K562 (cell line): ENCODE measurements around the gene NIPBL.

Experiments used
- GABPB1 ChIP-seq: sonication (generic); formaldehyde crosslinking; IDR thresholded peaks from 2 replicates; pipeline ENCODE4 v1.8.0; 2022; ENCODE audit warnings: mild to moderate bottlenecking, missing genetic modification reagents
- GABPB2 ChIP-seq: fragments of 250-450 bp; sonication (Bioruptor Pico); conservative IDR thresholded peaks from 2 replicates; pipeline ENCODE4 v1.5.1; 2021; ENCODE audit warnings: mild to moderate bottlenecking
- HINFP ChIP-seq: fragments of 450-650 bp; conservative IDR thresholded peaks from 2 replicates; pipeline ENCODE4 v1.6.1; 2016; ENCODE audit warnings: missing genetic modification characterization, low read depth, mild to moderate bottlenecking, control low read depth, missing compliant biosample characterization
- HNRNPLL ChIP-seq: fragments of 200-400 bp; formaldehyde crosslinking; IDR thresholded peaks from 2 replicates; pipeline ENCODE4 v1.6.1; 2017; ENCODE audit warnings: low read length, low read depth, mild to moderate bottlenecking; ENCODE audit not compliant: poor library complexity, severe bottlenecking
- NFYB ChIP-seq: IDR thresholded peaks from 2 replicates; pipeline ENCODE4 v1.6.1; 2011; ENCODE audit warnings: mild to moderate bottlenecking, moderate library complexity; ENCODE audit not compliant: insufficient read length; ENCODE audit errors: extremely low read depth
- POLR2A ChIP-seq: fragments of 450-650 bp; conservative IDR thresholded peaks from 2 replicates; pipeline ENCODE4 v1.6.1; 2016
- STAT5B ChIP-seq: fragments of 250-450 bp; sonication (Bioruptor Pico); IDR thresholded peaks from 2 replicates; pipeline ENCODE4 v1.8.0; 2021; ENCODE audit warnings: mild to moderate bottlenecking, inconsistent platforms
- YY1 ChIP-seq, 3 experiments: IDR thresholded peaks; 2 replicates each; pipeline ENCODE4 v1.6.1; 2011; ENCODE audit warnings: low read length in 2 of 3, mild to moderate bottlenecking in 2 of 3, moderate library complexity in 2 of 3, borderline replicate concordance in 1 of 3, control low read depth in 1 of 3, low read depth in 1 of 3; ENCODE audit not compliant: insufficient read depth in 3 of 3, insufficient replicate concordance in 2 of 3, control insufficient read depth in 1 of 3, insufficient read length in 1 of 3; ENCODE audit errors: extremely low read depth in 1 of 3
- TF ChIP-seq, protein P1 (sequence below), 3 experiments: IDR thresholded peaks in 2 of 3; conservative IDR thresholded peaks in 1 of 3; 2 replicates each; pipeline ENCODE4 v1.5.1; 2011 to 2012; ENCODE audit warnings: low read length in 3 of 3, mild to moderate bottlenecking in 3 of 3, control low read depth in 2 of 3, improper control_type of control experiment in 1 of 3, inconsistent platforms in 1 of 3, low read depth in 1 of 3, mixed read lengths in 1 of 3, moderate library complexity in 1 of 3; ENCODE audit not compliant: insufficient read depth in 2 of 3
- TF ChIP-seq, protein P2 (sequence below): sonication (generic); formaldehyde crosslinking; IDR thresholded peaks from 2 replicates; pipeline ENCODE4 v1.9.0; 2022; ENCODE audit warnings: mild to moderate bottlenecking, missing genetic modification reagents

DNA sequence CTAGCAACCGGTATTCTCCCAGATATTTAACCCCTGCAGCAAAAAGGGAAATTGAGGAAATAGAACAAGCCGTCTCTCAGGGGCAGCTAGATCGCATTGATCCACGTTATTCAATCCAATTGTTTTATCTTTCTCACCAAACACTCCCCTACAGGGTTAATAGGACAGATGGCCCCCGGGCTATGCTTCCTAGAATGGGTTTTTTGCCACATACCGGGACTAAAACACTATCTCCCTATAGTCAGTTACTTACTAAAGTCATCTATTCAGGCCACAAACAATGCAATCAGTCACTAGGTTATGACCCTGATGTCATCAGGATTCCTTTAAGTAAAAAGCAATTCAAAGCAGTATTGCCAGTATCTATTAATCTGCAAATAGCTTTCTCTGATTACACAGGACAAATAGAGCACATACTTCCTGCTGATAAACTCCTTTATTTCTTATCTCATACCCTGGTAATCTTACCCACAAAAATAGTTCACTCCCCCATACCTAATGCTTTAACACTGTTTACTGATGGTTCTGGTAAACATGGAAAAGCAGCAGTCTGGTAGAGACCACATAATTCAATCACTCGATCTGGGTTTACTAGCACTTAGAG is 213.7 kb downstream of the NIPBL start:
- TF ChIP-seq HNRNPLL = no peak
- TF ChIP-seq POLR2A = no peak
- TF ChIP-seq, protein P1, sequence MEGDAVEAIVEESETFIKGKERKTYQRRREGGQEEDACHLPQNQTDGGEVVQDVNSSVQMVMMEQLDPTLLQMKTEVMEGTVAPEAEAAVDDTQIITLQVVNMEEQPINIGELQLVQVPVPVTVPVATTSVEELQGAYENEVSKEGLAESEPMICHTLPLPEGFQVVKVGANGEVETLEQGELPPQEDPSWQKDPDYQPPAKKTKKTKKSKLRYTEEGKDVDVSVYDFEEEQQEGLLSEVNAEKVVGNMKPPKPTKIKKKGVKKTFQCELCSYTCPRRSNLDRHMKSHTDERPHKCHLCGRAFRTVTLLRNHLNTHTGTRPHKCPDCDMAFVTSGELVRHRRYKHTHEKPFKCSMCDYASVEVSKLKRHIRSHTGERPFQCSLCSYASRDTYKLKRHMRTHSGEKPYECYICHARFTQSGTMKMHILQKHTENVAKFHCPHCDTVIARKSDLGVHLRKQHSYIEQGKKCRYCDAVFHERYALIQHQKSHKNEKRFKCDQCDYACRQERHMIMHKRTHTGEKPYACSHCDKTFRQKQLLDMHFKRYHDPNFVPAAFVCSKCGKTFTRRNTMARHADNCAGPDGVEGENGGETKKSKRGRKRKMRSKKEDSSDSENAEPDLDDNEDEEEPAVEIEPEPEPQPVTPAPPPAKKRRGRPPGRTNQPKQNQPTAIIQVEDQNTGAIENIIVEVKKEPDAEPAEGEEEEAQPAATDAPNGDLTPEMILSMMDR (IDR thresholded peaks at IDR 0.05 in 2 of 3, conservative IDR thresholded peaks at IDR 0.05 in 1 of 3; ENCODE audit: insufficient read depth in 2 of 3, low read depth in 1 of 3, low read length in 3 of 3) = no peak
- TF ChIP-seq, protein P2, sequence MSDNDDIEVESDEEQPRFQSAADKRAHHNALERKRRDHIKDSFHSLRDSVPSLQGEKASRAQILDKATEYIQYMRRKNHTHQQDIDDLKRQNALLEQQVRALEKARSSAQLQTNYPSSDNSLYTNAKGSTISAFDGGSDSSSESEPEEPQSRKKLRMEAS (CRISPR knock-in tag) = no peak
- no peak for TF ChIP-seq GABPB2 (CRISPR knock-in tag)
- no peak for TF ChIP-seq STAT5B (CRISPR knock-in tag)
- TF ChIP-seq YY1 (IDR thresholded peaks at IDR 0.05; ENCODE audit: borderline replicate concordance in 1 of 3, control insufficient read depth in 1 of 3, extremely low read depth in 1 of 3, insufficient read depth in 3 of 3, insufficient read length in 1 of 3, insufficient replicate concordance in 2 of 3, low read depth in 1 of 3, low read length in 2 of 3) = no peak
- TF ChIP-seq GABPB1 (CRISPR knock-in tag) = no peak
- TF ChIP-seq HINFP (tag) = no peak
- no peak for TF ChIP-seq NFYB
